ENCODE measurements around the gene WDR62. TPM values are rescaled to one million over a fixed set of nuclear protein-coding genes. Genes with fewer than 3 reads are reported as not detected.
A peak's percentile ranks its signal among the peaks of the same experiment; 100 is the strongest.

Gene WDR62
- total RNA-seq, 1 donor: 1.4 TPM

GRCh38 chr19:36152019-36152351 is 97.3 kb downstream of the WDR62 start:
- H3K79me2 ChIP-seq (ENCODE audit: insufficient read depth, low read length): peaks cover 2% of the 10 kb centered on the region
- peak; percentile 69 for DNase-seq (ENCODE audit: insufficient read length, low spot score, missing footprints)
- H3K4me2 ChIP-seq (ENCODE audit: insufficient read depth, low read length): peak overlapping the region; percentile 71
- H2AFZ ChIP-seq (ENCODE audit: low read length): no peak overlapping the region
- H3K4me1 ChIP-seq (ENCODE audit: insufficient read depth, low read length): peaks cover 7% of the 10 kb centered on the region
- no peak overlapping the region for H3K27ac ChIP-seq (ENCODE audit: low read depth, low read length)
- H4K20me1 ChIP-seq (ENCODE audit: insufficient read depth, low read length): peaks cover 3% of the 10 kb centered on the region
- H3K4me3 ChIP-seq (ENCODE audit: insufficient read depth, low read length): peak overlapping the region; percentile 65
- no peaks in the 10 kb centered on the region for H3K27me3 ChIP-seq (ENCODE audit: insufficient read depth, low read length)
- no peaks in the 10 kb centered on the region for H3K9me3 ChIP-seq (ENCODE audit: low read depth, low read length)
- peaks cover 26% of the 10 kb centered on the region for H3K36me3 ChIP-seq (ENCODE audit: insufficient read depth, low read length)
- no peak for TF ChIP-seq CTCF (IDR thresholded peaks at IDR 0.05; ENCODE audit: extremely low read depth, low read depth, low read length)

- no peak within 1 kb of the TSS for H3K27ac ChIP-seq (ENCODE audit: low read depth, low read length)
- peak within 1 kb of the TSS; percentile 71 for H3K4me2 ChIP-seq (ENCODE audit: insufficient read depth, low read length)
- no peak for TF ChIP-seq CTCF (IDR thresholded peaks at IDR 0.05; ENCODE audit: extremely low read depth, low read depth, low read length)
- no peaks in the 10 kb centered on the region for H3K9me3 ChIP-seq (ENCODE audit: low read depth, low read length)
- peaks cover 23% of the 10 kb centered on the region for H3K36me3 ChIP-seq (ENCODE audit: insufficient read depth, low read length)
- peaks cover 7% of the 10 kb centered on the region for H3K4me1 ChIP-seq (ENCODE audit: insufficient read depth, low read length)
- peak; percentile 92 for DNase-seq (ENCODE audit: insufficient read length, low spot score, missing footprints)
- H4K20me1 ChIP-seq (ENCODE audit: insufficient read depth, low read length): peaks cover 3% of the 10 kb centered on the region
- H3K4me3 ChIP-seq (ENCODE audit: insufficient read depth, low read length): peak within 1 kb of the TSS; percentile 65
- no peaks in the 10 kb centered on the region for H3K79me2 ChIP-seq (ENCODE audit: insufficient read depth, low read length)
- no peaks in the 10 kb centered on the region for H3K27me3 ChIP-seq (ENCODE audit: insufficient read depth, low read length)
- H2AFZ ChIP-seq (ENCODE audit: low read length): peak within 1 kb of the TSS; percentile 62
Measured at GRCh38 chr19:36152352-36153091, 97.8 kb downstream of the WDR62 start, which contains the start of gene COX7A1. TSS of gene COX7A1 (minus strand) at chr19:36152447. CDS start at chr19:36152407, 40 bp downstream.

- TF ChIP-seq CTCF (IDR thresholded peaks at IDR 0.05; ENCODE audit: extremely low read depth, low read depth, low read length): no peak
- Histone ChIP-seq H3K4me1 (ENCODE audit: insufficient read depth, low read length) (peaks cover 7% of the 10 kb centered on the region), H3K4me3 (ENCODE audit: insufficient read depth, low read length) (no peak overlapping the region), H2AFZ (ENCODE audit: low read length) (no peak overlapping the region), H3K27me3 (ENCODE audit: insufficient read depth, low read length) (no peaks in the 10 kb centered on the region), H3K9me3 (ENCODE audit: low read depth, low read length) (no peaks in the 10 kb centered on the region), H3K36me3 (ENCODE audit: insufficient read depth, low read length) (peaks cover 17% of the 10 kb centered on the region), H3K27ac (ENCODE audit: low read depth, low read length) (no peak overlapping the region), H4K20me1 (ENCODE audit: insufficient read depth, low read length) (peaks cover 3% of the 10 kb centered on the region), H3K79me2 (ENCODE audit: insufficient read depth, low read length) (no peaks in the 10 kb centered on the region), H3K4me2 (ENCODE audit: insufficient read depth, low read length) (peak overlapping the region; percentile 71)
- DNase-seq (ENCODE audit: insufficient read length, low spot score, missing footprints): no peak
Measured at GRCh38 chr19:36153126-36153525, 98.4 kb downstream of the WDR62 start.

Other genes starting within 250 kb of the WDR62 start
- gene PRODH2, start 242.1 kb upstream of the WDR62 start, total RNA-seq: not detected in 2 replicates
- not detected in 2 replicates for gene NPHS1, start 202.4 kb upstream of the WDR62 start, total RNA-seq
- not detected in 2 replicates for gene KIRREL2, start 198.0 kb upstream of the WDR62 start, total RNA-seq
- 2.1 and 3.6 TPM in 2 replicates for gene APLP1, start 186.3 kb upstream of the WDR62 start, total RNA-seq
- gene NFKBID, start 154.4 kb upstream of the WDR62 start, total RNA-seq: 4.4 and 5.8 TPM in 2 replicates
- gene HCST, start 152.4 kb upstream of the WDR62 start, total RNA-seq: 0.36 and 1.5 TPM in 2 replicates
- 0.36 TPM in 1 of 2 replicates, not detected in the other for gene TYROBP, start 146.6 kb upstream of the WDR62 start, total RNA-seq
- gene LRFN3, start 118.5 kb upstream of the WDR62 start, total RNA-seq: 4.4 and 6.9 TPM in 2 replicates
- 15.3 and 21.0 TPM in 2 replicates for gene SDHAF1, start 59.7 kb upstream of the WDR62 start, total RNA-seq
- gene SYNE4, start 46.1 kb upstream of the WDR62 start, total RNA-seq: under 0.01 TPM in 1 of 2 replicates, not detected in the other
- gene ALKBH6, start 40.7 kb upstream of the WDR62 start, total RNA-seq: 8.3 and 12.3 TPM in 2 replicates
- 13.4 and 21.2 TPM in 2 replicates for gene CLIP3, start 22.0 kb upstream of the WDR62 start, total RNA-seq
- gene THAP8, start 612 bp upstream of the WDR62 start, total RNA-seq: 3.2 and 5.1 TPM in 2 replicates
- not detected in 2 replicates for gene OVOL3, start 56.2 kb downstream of the WDR62 start, total RNA-seq
- 22.4 and 33.6 TPM in 2 replicates for gene POLR2I, start 60.0 kb downstream of the WDR62 start, total RNA-seq
- 126 and 136 TPM in 2 replicates for gene TBCB, start 60.6 kb downstream of the WDR62 start, total RNA-seq
- 400 and 420 TPM in 2 replicates for gene CAPNS1, start 85.2 kb downstream of the WDR62 start, total RNA-seq
- 8.3 and 13.6 TPM in 2 replicates for gene COX7A1, start 97.5 kb downstream of the WDR62 start, total RNA-seq
- gene ZNF565, start 159.8 kb downstream of the WDR62 start, total RNA-seq: 6.9 and 7.1 TPM in 2 replicates
- gene ZNF146, start 160.2 kb downstream of the WDR62 start, total RNA-seq: 65.7 and 82.2 TPM in 2 replicates